NCI-H526 (cell line): ENCODE results near the gene CNNM1.

Experiments
- DNase-seq, 2 experiments: peaks; one replicate each; lab custom pipeline; 2025; lab: John Stamatoyannopoulos, UW

Gene CNNM1

DNA sequence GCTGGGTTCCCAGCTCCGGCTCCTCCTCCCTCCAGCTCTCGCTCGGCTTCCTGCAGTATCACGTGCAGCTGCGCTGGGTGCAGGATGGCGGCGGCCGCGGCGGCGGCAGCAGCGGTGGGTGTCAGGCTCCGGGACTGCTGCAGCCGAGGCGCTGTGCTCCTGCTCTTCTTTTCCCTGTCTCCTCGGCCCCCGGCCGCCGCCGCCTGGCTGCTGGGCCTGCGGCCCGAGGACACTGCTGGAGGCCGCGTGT, at the start of gene CNNM1:
TSS of gene CNNM1 (plus strand) at position 53 of the 250 bp plus-strand sequence. CDS start at position 85, 32 bp downstream.
- DNase-seq = peak; percentile 5 to 74

DNA sequence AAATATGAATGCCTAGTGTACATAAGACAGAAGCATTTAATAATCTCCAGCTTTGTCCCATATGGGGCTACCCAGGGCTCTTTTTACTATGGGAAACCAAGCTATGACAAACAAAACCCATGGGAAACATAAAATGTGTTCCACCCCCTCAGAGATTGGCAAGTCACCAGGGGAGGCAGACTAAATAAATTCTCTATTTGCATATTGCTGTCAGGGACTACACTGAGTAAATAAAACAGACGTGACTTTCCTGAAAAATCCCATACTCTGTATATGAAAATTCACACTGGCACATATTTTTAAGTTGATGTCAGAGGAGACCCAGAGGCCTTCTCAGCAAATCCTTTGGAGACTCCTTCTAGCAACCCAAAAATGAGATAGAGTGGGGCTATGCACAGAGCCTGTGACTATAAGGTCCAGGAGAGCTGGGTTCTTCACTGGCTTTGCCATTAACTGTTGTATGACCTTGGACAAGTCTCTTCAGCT, 49.5 kb upstream of the CNNM1 start:
- peak; percentile 89 to 90 for DNase-seq

- DNase-seq = peak; percentile 57 to 71
Observed at GRCh38 chr10:99280472-99280871, 48.7 kb upstream of the CNNM1 start.

DNA sequence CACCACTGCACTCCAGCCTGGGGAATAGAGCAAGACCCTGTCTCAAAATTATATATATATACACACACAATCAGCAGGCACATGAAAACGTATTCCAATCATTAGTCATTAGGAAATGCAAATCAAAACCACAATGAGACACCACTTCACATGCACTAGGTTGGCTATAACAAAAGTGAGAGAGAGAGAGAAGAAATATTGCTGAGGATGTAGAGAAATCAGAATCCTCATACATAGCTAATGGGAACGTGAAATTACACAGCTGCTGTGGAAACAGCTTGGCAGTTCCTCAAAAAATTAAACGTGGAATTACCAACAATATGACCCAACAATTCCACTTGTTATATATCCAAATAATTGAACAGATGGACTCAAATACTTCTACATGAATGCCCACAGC, 43.3 kb upstream of the CNNM1 start:
- DNase-seq = peak in 1 of 2 experiments; percentile 2

DNA sequence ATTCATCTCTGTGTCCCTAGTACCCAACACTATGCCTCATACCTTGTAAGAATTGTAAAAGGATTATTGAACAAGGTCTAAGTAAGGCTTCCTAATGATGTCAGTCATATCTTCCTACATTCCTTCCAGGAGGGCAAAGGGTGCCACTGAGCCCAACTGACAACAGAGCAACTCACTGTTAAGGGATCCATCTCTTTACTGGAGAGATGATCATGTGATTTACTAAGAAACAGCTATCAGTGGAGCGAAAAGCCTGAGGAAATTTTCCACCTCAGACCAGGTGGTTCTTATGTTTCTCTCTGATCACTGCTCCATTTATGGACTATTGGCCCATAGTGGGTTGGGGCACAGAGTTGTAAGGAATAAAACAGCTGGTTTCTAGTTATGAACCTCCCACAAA, 38.9 kb upstream of the CNNM1 start:
- no peak for DNase-seq

GRCh38 chr10:99292159-99292558, 37.0 kb upstream of the CNNM1 start:
- DNase-seq = no peak

GRCh38 chr10:99296605-99297004, 32.6 kb upstream of the CNNM1 start:
- DNase-seq = no peak

- DNase-seq = no peak
Observed at GRCh38 chr10:99297033-99297432, 32.1 kb upstream of the CNNM1 start.

GRCh38 chr10:99303899-99304861, 25.0 kb upstream of the CNNM1 start:
- no peak for DNase-seq

GRCh38 chr10:99304862-99305229, 24.3 kb upstream of the CNNM1 start:
- no peak for DNase-seq

DNA sequence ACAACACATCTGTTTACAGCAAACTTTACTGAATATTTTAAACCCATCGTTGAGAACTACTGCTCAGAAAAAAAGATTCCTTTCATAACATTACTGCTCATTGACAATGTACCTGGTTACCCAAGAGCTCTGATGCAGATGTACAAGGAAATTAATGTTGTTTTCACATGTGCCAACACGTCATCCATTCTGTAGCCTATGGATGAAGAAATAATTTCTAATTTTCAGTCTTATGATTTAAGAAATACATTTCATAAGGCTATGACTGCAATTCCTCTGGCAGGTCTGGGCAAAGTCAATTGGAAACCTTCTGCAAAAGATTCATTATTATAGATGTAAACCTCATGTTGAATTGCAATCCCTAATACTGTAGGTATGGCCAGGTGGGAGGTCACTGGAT, 16.7 kb upstream of the CNNM1 start:
- no peak for DNase-seq

DNA sequence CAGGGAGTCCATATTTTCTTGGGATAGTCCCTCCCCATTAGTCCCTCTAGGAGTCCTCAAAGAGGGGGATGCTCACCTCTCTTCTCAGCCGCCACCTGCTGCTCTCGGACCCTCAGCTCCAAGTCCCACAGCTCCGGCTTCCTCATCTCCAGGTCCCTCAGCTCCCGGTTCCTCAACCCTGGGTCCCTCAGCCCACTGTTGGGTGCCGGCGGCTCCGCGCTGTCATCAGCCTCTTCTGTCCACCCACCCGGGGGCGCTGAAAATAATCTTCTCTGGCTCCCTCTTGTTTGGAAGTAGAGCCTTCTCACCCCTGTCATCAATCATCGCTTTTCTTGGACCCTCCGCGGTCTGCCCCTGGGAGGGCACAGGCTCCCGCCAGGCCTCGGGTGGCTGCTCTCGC, 13.3 kb upstream of the CNNM1 start:
- DNase-seq = no peak

DNA sequence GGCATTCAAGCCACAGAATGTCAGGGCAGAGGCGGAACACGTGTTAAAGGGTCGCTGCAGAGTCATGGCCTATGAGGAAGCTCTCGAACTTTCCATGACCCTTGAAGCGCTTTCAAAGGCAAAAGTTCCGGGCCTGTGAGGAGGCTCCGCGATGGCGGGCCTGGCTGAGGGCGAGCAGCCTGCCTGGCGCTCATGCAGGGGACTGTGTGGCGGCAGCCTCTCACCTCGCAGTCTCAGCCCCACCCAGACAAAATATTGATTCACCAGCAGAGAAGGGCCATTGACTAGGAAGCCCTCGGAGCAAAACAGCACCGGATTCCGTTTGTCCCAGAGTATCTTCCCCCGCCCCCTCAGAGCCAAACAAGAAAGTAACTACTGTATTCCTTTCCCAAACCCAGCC, 12.8 kb upstream of the CNNM1 start:
- no peak for DNase-seq

GRCh38 chr10:99318048-99318447, 11.1 kb upstream of the CNNM1 start:
- no peak for DNase-seq

DNA sequence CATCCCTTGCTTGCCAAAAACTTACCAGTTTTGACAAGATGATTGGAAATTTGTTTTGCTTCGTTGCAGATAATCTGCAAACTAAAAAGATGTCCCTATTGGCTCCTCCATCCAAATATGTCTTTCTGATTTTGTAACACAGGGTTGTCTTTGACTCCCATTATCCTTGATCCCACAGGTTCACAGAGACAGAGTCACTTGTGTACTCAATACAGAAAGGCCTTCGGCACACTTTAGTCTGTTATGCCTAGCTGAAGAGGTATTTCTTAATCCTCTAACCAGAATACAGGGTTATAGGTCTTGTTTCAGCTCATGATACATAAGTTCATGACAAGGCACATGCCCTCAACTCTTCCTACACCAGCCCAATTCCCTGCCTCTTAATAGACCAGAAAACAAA, 10.7 kb upstream of the CNNM1 start:
- no peak for DNase-seq

DNA sequence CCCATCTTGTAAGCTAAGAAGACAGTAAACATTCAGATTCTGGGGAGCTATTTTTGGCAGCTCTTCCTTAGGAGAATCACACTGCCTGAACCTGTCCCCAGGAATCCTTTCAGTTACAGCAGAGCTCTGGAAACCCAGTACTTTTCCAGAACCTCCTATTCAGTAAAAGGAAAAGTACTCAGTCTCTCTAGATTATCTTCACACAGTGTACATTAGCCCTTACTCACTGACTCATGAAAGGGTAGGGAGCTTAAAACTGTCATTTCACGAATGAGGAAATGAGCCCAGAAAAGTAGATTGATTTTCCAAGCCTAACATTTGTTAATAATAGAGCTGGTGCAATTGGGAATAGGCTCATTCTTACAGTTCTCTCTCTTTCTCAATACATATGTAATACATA, 3.9 kb upstream of the CNNM1 start:
- no peak for DNase-seq

- no peak for DNase-seq
Observed at GRCh38 chr10:99326871-99327270, 2.3 kb upstream of the CNNM1 start.

DNA sequence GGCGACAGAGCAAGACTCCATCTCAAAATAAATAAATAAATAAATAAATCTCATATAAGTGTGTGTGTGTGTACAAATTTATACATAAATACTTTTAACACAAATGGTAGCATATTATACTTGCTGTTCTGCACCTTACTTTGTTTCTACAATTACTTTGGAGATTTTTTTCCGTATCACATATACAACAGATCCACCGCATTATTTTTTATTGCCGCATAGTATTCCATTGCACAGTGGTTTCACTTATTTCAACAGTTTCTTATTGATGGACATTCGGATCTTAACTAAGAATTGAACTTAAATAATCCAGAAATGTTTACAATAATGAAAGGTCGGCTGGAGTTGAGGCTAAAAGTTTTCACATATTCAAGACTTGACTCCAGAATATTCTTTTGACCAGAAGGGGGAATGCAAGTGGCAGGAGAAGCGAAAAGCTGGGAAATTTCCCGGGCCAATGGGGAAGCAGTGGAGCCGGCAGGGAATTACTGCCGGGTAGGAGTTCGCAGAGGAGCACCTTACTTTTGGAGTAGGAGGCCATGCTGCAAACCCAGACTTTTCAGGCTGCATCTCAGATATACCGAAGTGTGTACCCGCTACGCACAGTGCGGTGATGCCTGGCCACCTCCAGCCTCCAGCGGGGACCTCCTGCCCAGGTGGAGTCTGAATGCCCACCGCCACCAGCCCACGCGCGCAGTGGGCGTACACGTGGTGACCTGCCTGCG, 415 bp upstream of the CNNM1 start:
- no peak for DNase-seq

GRCh38 chr10:99329554-99330346, 594 bp downstream of the CNNM1 start:
- peak in 1 of 2 experiments; percentile 70 for DNase-seq

DNA sequence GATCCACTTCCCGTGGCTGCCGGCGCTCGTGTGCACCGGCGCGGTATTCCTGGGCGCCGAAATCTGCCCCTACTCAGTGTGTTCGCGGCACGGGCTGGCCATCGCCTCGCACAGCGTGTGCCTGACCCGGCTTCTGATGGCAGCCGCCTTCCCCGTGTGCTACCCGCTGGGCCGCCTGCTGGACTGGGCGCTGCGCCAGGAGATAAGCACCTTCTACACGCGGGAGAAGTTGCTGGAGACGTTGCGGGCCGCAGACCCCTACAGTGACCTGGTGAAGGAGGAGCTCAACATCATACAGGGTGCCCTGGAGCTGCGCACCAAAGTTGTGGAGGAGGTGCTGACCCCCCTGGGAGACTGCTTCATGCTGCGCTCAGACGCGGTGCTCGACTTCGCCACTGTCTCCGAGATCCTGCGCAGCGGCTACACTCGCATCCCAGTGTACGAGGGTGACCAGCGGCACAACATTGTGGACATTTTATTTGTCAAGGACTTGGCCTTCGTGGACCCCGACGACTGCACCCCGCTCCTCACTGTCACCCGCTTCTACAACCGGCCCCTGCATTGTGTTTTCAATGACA, 1.3 kb downstream of the CNNM1 start:
- peak in 1 of 2 experiments; percentile 64 for DNase-seq

DNA sequence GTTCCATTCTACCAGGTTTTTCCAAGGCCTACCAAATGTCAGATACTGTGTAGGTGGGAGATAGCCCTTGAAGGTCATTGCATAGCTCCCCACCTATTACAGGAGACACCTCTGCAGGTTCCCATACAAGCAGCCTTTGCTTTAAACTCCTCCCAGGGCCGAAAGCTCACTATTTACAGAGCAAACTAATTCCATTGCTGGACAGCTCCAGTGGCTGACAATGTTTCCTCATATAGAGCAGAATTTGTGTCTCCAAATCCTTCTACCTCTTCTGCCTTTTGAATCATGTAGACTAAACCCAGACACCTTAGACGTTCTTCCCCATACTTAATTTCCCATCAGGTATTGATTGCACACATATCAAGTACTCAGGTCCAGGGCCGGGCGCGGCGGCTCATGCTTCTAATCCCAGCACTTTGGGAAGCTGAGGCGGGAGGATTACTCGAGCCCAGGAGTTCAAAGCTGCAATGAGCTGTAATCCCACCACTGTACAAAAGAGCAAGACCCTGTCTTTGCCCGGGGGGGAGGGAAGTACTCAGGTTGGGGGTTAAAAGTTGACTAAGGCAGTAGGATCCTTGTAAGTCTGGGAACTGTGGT, 2.1 kb downstream of the CNNM1 start:
- no peak for DNase-seq
